H1 (cell line): ENCODE data around the gene RFX5.

ENCODE experiments used
- CTCF ChIP-seq, 3 experiments: IDR thresholded peaks; 1 replicate in 2 of 3; 2 replicates in 1 of 3; pipeline versions ENCODE4 v1.5.1 to v1.6.1; 2011; ENCODE audit warnings: low read length in 3 of 3, mild to moderate bottlenecking in 3 of 3, inconsistent platforms in 2 of 3, low read depth in 1 of 3, moderate library complexity in 1 of 3; ENCODE audit not compliant: insufficient read depth in 1 of 3; ENCODE audit errors: control extremely low read depth in 1 of 3
- GTF2F1 ChIP-seq: IDR thresholded peaks from 2 replicates; pipeline ENCODE4 v1.6.1; 2012; ENCODE audit warnings: low read depth, low read length, improper control_type of control experiment, borderline replicate concordance
- POLR2A ChIP-seq, 2 experiments: IDR thresholded peaks; 1 replicate in 1 of 2; 2 replicates in 1 of 2; pipeline ENCODE4 v1.6.1; 2011; ENCODE audit warnings: low read depth in 2 of 2, low read length in 2 of 2, mild to moderate bottlenecking in 2 of 2; ENCODE audit errors: control extremely low read depth in 1 of 2
- TCF12 ChIP-seq: IDR thresholded peaks from 2 replicates; pipeline ENCODE4 v1.6.1; 2011; ENCODE audit warnings: low read depth, mild to moderate bottlenecking, low read length
- USF2 ChIP-seq: IDR thresholded peaks from 2 replicates; pipeline ENCODE4 v1.6.1; 2011; ENCODE audit warnings: low read length, improper control_type of control experiment

GRCh38 chr1:151294742-151295462 is 52.1 kb downstream of the RFX5 start:
- TF ChIP-seq GTF2F1, result no peak
- TF ChIP-seq POLR2A (IDR thresholded peaks at IDR 0.05; ENCODE audit: control extremely low read depth in 1 of 2, low read depth in 2 of 2, low read length in 2 of 2), result no peak; a peak in 1 of 3 replicates
- TF ChIP-seq CTCF (IDR thresholded peaks at IDR 0.05; ENCODE audit: control extremely low read depth in 1 of 3, insufficient read depth in 1 of 3, low read depth in 1 of 3, low read length in 3 of 3), result no peak
- no peak for TF ChIP-seq USF2
- TF ChIP-seq TCF12, result no peak
